H1 (cell line): ENCODE data around the gene DPM3. TPM values are rescaled to one million over a fixed set of nuclear protein-coding genes. Genes with fewer than 3 reads are reported as not detected.

Experiments used
- BCL11A ChIP-seq, 2 experiments: IDR thresholded peaks; one replicate each; pipeline ENCODE4 v1.6.1; 2011; ENCODE audit warnings: low read depth in 2 of 2, low read length in 2 of 2, mild to moderate bottlenecking in 2 of 2
- CREB1 ChIP-seq: IDR thresholded peaks from 2 replicates; pipeline ENCODE4 v1.6.1; 2012; ENCODE audit warnings: inconsistent platforms
- CTCF ChIP-seq, 3 experiments: IDR thresholded peaks; 1 replicate in 2 of 3; 2 replicates in 1 of 3; pipeline versions ENCODE4 v1.5.1 to v1.6.1; 2011; ENCODE audit warnings: low read length in 3 of 3, mild to moderate bottlenecking in 3 of 3, inconsistent platforms in 2 of 3, low read depth in 1 of 3, moderate library complexity in 1 of 3; ENCODE audit not compliant: insufficient read depth in 1 of 3; ENCODE audit errors: control extremely low read depth in 1 of 3
- EP300 ChIP-seq, 2 experiments: IDR thresholded peaks; 1 replicate in 1 of 2; 2 replicates in 1 of 2; pipeline ENCODE4 v1.6.1; 2011 to 2012; ENCODE audit warnings: low read depth in 2 of 2, low read length in 2 of 2, mild to moderate bottlenecking in 2 of 2, borderline replicate concordance in 1 of 2, inconsistent platforms in 1 of 2, moderate library complexity in 1 of 2
- EZH2 ChIP-seq: fragments of 200-600 bp; sonication (generic); IDR thresholded peaks from 2 replicates; pipeline ENCODE4 v1.7.1; 2012; ENCODE audit warnings: low read depth, mild to moderate bottlenecking, moderate library complexity, low read length, inconsistent platforms; ENCODE audit not compliant: severe bottlenecking
- FOSL1 ChIP-seq: IDR thresholded peaks from 2 replicates; pipeline ENCODE4 v1.6.1; 2011; ENCODE audit warnings: mild to moderate bottlenecking, low read depth, low read length, moderate library complexity; ENCODE audit not compliant: insufficient read depth
- GTF2F1 ChIP-seq: IDR thresholded peaks from 2 replicates; pipeline ENCODE4 v1.6.1; 2012; ENCODE audit warnings: low read depth, low read length, improper control_type of control experiment, borderline replicate concordance
- KDM1A ChIP-seq: fragments of 200-600, 300-600 bp; sonication (generic); IDR thresholded peaks from 2 replicates; pipeline ENCODE4 v1.7.1; 2016; ENCODE audit warnings: mild to moderate bottlenecking, low read length, borderline replicate concordance
- MAX ChIP-seq: IDR thresholded peaks from 2 replicates; pipeline ENCODE4 v1.6.1; 2012; ENCODE audit warnings: inconsistent platforms
- PHF8 ChIP-seq: fragments of 200-600 bp; sonication (generic); conservative IDR thresholded peaks from 2 replicates; pipeline ENCODE4 v1.7.1; 2012; ENCODE audit warnings: low read depth, mild to moderate bottlenecking, inconsistent platforms, low read length, moderate library complexity
- SIN3A ChIP-seq, 2 experiments: IDR thresholded peaks in 1 of 2; conservative IDR thresholded peaks in 1 of 2; 2 replicates each; pipeline ENCODE4 v1.6.1; 2011 to 2012; ENCODE audit warnings: low read length in 2 of 2, improper control_type of control experiment in 1 of 2, low read depth in 1 of 2, mild to moderate bottlenecking in 1 of 2
- SIX5 ChIP-seq: IDR thresholded peaks from 2 replicates; pipeline ENCODE4 v1.6.1; 2011; ENCODE audit warnings: mild to moderate bottlenecking, low read depth, low read length
- SP1 ChIP-seq: IDR thresholded peaks from 2 replicates; pipeline ENCODE4 v1.6.1; 2011; ENCODE audit warnings: low read depth, low read length
- SP2 ChIP-seq: IDR thresholded peaks from 2 replicates; pipeline ENCODE4 v1.6.1; 2012; ENCODE audit warnings: mild to moderate bottlenecking, low read length, inconsistent platforms
- SP4 ChIP-seq: IDR thresholded peaks from 2 replicates; pipeline ENCODE4 v1.6.1; 2012; ENCODE audit warnings: low read length, inconsistent platforms
- SRF ChIP-seq: IDR thresholded peaks from 2 replicates; pipeline ENCODE4 v1.6.1; 2011; ENCODE audit warnings: mild to moderate bottlenecking, low read depth, low read length, moderate library complexity
- TAF1 ChIP-seq: IDR thresholded peaks from 2 replicates; pipeline ENCODE4 v1.6.1; 2011; ENCODE audit warnings: mild to moderate bottlenecking, low read depth, low read length
- TBP ChIP-seq: IDR thresholded peaks from 2 replicates; pipeline ENCODE4 v1.6.1; 2011; ENCODE audit warnings: low read depth, low read length, improper control_type of control experiment
- YY1 ChIP-seq: IDR thresholded peaks from 2 replicates; pipeline ENCODE4 v1.6.1; 2011; ENCODE audit warnings: low read depth, mild to moderate bottlenecking, low read length
- ZNF274 ChIP-seq: IDR thresholded peaks from 2 replicates; pipeline ENCODE4 v1.7.0; 2012; ENCODE audit warnings: low read length, borderline replicate concordance; ENCODE audit errors: extremely low read depth
- polyA plus RNA-seq, 7 experiments: library from polyadenylated mRNA; depleted of rRNA in 3 of 7; stranded (reverse) in 5 of 7; unstranded in 2 of 7; fragments of >200 nt in 5 of 7; fragments of 200-250 nt in 2 of 7; gene quantifications; 1 replicate in 5 of 7; 2 replicates in 1 of 7; 4 replicates in 1 of 7; pipeline versions ENCODE4 v1.2.1 to v1.2.3, GENCODE V29; 2011 to 2013; ENCODE audit warnings: missing spikeins in 2 of 7, mixed read lengths in 2 of 7
- total RNA-seq: library from RNA; stranded (reverse); fragmentation: NEBNext Ultra II Directional; extraction: Animal tissue kit (Norgen Biotek cat#: 25700); gene quantifications from 2 replicates; pipeline ENCODE4 v1.2.1, GENCODE V29; 2021

The DPM3 gene
- total and polyA plus RNA-seq, 2 of the 8 experiments (the other 6 are each of a cell fraction or from before 2014, with no cell fraction given): 44.8 to 227 TPM

GRCh38 chr1:155135415-155136028, 4.8 kb downstream of the DPM3 start, which contains the start of gene SLC50A1 (continued):
- peak in 1 of 3 experiments; percentile 28; a peak in 2 of 4 replicates for TF ChIP-seq CTCF (IDR thresholded peaks at IDR 0.05; ENCODE audit: control extremely low read depth in 1 of 3, insufficient read depth in 1 of 3, low read depth in 1 of 3, low read length in 3 of 3)
- TF ChIP-seq BCL11A (IDR thresholded peaks at IDR 0.05; ENCODE audit: low read depth in 2 of 2, low read length in 2 of 2): no peak
- TF ChIP-seq TBP: peak; percentile 66
- no peak for TF ChIP-seq SP4
- no peak for TF ChIP-seq ZNF274
- TF ChIP-seq MAX: peak; percentile 41; the same call in 1 of the 2 replicates
- TF ChIP-seq SP2: no peak
- no peak for TF ChIP-seq CREB1
- no peak for TF ChIP-seq KDM1A
- no peak for TF ChIP-seq SIX5
- TF ChIP-seq EP300 (IDR thresholded peaks at IDR 0.05; ENCODE audit: borderline replicate concordance in 1 of 2, low read depth in 2 of 2, low read length in 2 of 2): no peak
- no peak for TF ChIP-seq SRF
- peak; percentile 1 to 29; a peak in 1 of 4 replicates for TF ChIP-seq SIN3A (conservative IDR thresholded peaks at IDR 0.05 in 1 of 2, IDR thresholded peaks at IDR 0.05 in 1 of 2; ENCODE audit: low read depth in 1 of 2, low read length in 2 of 2)
- TF ChIP-seq GTF2F1: no peak
- TF ChIP-seq PHF8: peak; percentile 67
- no peak for TF ChIP-seq EZH2
- TF ChIP-seq TAF1: peak; percentile 79
- TF ChIP-seq FOSL1: no peak
- no peak for TF ChIP-seq SP1
- TF ChIP-seq YY1: peak; percentile 82; the same call in 1 of the 2 replicates
